ENCODE measurements around the gene RBM8A.

RBM8A gene

DNA sequence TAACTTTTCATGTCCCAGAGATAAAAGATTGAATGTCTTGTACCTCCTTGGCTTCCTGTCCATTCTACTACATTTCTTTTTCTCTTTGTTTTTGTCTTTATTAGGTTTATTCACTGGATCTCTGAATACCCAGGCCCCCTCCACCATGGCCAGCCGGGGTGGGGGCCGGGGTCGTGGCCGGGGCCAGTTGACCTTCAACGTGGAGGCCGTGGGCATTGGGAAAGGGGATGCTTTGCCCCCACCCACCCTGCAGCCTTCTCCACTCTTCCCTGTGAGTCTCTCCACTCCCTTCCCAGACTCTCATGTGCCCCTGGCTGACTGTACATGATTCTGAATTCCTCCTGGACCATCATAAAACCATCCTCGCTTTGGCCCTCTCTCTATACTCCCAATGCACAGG, 47.4 kb upstream of the RBM8A start:
- DNase-seq, result no peak
- H3K9me3 ChIP-seq (ENCODE audit: insufficient read depth, low read length, severe bottlenecking), result no peaks in the 10 kb centered on the region
- ATAC-seq (ENCODE audit: insufficient read depth, low read depth), result no peak
- H2AFZ ChIP-seq (ENCODE audit: low read depth, low read length), result no peak overlapping the region
- TF ChIP-seq EZH2 (IDR thresholded peaks at IDR 0.05; ENCODE audit: borderline replicate concordance, low read depth, low read length, severe bottlenecking), result no peak
- TF ChIP-seq, protein P1, sequence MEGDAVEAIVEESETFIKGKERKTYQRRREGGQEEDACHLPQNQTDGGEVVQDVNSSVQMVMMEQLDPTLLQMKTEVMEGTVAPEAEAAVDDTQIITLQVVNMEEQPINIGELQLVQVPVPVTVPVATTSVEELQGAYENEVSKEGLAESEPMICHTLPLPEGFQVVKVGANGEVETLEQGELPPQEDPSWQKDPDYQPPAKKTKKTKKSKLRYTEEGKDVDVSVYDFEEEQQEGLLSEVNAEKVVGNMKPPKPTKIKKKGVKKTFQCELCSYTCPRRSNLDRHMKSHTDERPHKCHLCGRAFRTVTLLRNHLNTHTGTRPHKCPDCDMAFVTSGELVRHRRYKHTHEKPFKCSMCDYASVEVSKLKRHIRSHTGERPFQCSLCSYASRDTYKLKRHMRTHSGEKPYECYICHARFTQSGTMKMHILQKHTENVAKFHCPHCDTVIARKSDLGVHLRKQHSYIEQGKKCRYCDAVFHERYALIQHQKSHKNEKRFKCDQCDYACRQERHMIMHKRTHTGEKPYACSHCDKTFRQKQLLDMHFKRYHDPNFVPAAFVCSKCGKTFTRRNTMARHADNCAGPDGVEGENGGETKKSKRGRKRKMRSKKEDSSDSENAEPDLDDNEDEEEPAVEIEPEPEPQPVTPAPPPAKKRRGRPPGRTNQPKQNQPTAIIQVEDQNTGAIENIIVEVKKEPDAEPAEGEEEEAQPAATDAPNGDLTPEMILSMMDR (IDR thresholded peaks at IDR 0.05; ENCODE audit: borderline replicate concordance, extremely low read depth, low read length, poor library complexity, severe bottlenecking), result no peak
- H3K4me2 ChIP-seq (ENCODE audit: insufficient read depth, low read length), result no peak overlapping the region
- 0 out of 2 replicates have a peak, but pooled peaks cover 2% of the 10 kb centered on the region for H3K79me2 ChIP-seq (ENCODE audit: insufficient read depth, low read length)
- H3K4me1 ChIP-seq (ENCODE audit: insufficient read depth, low read length), result peaks cover 29% of the 10 kb centered on the region
- H3K4me3 ChIP-seq (ENCODE audit: low read depth in 1 of 2, low read length in 2 of 2), result no peak overlapping the region
- H3K27me3 ChIP-seq (ENCODE audit: insufficient read depth, low read length, poor library complexity), result no peaks in the 10 kb centered on the region
- no peaks in the 10 kb centered on the region for H4K20me1 ChIP-seq (ENCODE audit: insufficient read depth, low read length)
- H3K27ac ChIP-seq (ENCODE audit: low read length), result no peak overlapping the region
- no peak overlapping the region for H3K9ac ChIP-seq (ENCODE audit: low read depth, low read length)
- H3K36me3 ChIP-seq (ENCODE audit: insufficient read depth, low read length), result peaks cover 7% of the 10 kb centered on the region; the same call in 1 of the 2 replicates

GRCh38 chr1:145972580-145972979, 45.3 kb upstream of the RBM8A start:
- Histone ChIP-seq H3K9ac (ENCODE audit: low read depth, low read length) (no peak overlapping the region), H3K4me3 (ENCODE audit: low read depth in 1 of 2, low read length in 2 of 2) (no peak overlapping the region), H4K20me1 (ENCODE audit: insufficient read depth, low read length) (no peaks in the 10 kb centered on the region), H3K9me3 (ENCODE audit: insufficient read depth, low read length, severe bottlenecking) (no peaks in the 10 kb centered on the region), H3K79me2 (ENCODE audit: insufficient read depth, low read length) (0 out of 2 replicates have a peak, but pooled peaks cover 2% of the 10 kb centered on the region), H3K36me3 (ENCODE audit: insufficient read depth, low read length) (no peaks in the 10 kb centered on the region), H2AFZ (ENCODE audit: low read depth, low read length) (no peak overlapping the region), H3K4me1 (ENCODE audit: insufficient read depth, low read length) (peaks cover 7% of the 10 kb centered on the region), H3K27ac (ENCODE audit: low read length) (no peak overlapping the region), H3K27me3 (ENCODE audit: insufficient read depth, low read length, poor library complexity) (no peaks in the 10 kb centered on the region), H3K4me2 (ENCODE audit: insufficient read depth, low read length) (no peak overlapping the region)
- ATAC-seq (ENCODE audit: insufficient read depth, low read depth) (no peak), DNase-seq (no peak)
- TF ChIP-seq EZH2 (IDR thresholded peaks at IDR 0.05; ENCODE audit: borderline replicate concordance, low read depth, low read length, severe bottlenecking), result no peak
- TF ChIP-seq, protein P1 (IDR thresholded peaks at IDR 0.05; ENCODE audit: borderline replicate concordance, extremely low read depth, low read length, poor library complexity, severe bottlenecking), result no peak

DNA sequence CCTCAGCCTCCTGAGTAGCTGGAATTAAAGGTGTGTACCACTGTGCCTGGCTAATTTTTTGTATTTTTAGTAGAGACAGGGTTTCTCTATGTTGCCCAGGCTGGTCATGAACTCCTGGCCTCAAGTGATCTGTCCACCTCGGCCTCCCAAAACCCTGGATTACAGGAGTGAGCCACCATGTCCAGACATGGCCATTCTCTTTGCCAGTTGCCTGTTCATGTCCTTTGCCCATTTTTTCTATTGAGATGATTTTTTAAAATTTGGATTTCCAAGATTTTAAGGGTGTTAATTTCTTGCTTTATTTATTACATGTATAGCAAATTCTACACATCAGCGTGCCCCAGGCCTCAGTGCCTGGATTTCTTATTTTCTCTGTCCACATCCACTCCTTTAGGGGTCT, 40.0 kb upstream of the RBM8A start:
- H4K20me1 ChIP-seq (ENCODE audit: insufficient read depth, low read length), result no peaks in the 10 kb centered on the region
- no peaks in the 10 kb centered on the region for H3K9me3 ChIP-seq (ENCODE audit: insufficient read depth, low read length, severe bottlenecking)
- H3K4me2 ChIP-seq (ENCODE audit: insufficient read depth, low read length), result no peak overlapping the region
- no peaks in the 10 kb centered on the region for H3K36me3 ChIP-seq (ENCODE audit: insufficient read depth, low read length)
- no peak overlapping the region for H3K9ac ChIP-seq (ENCODE audit: low read depth, low read length)
- no peak overlapping the region for H3K4me3 ChIP-seq (ENCODE audit: low read depth in 1 of 2, low read length in 2 of 2)
- DNase-seq (no peak), ATAC-seq (ENCODE audit: insufficient read depth, low read depth) (no peak)
- H3K27me3 ChIP-seq (ENCODE audit: insufficient read depth, low read length, poor library complexity), result peaks cover 12% of the 10 kb centered on the region
- no peak overlapping the region for H2AFZ ChIP-seq (ENCODE audit: low read depth, low read length)
- 0 out of 2 replicates have a peak, but pooled peaks cover 5% of the 10 kb centered on the region for H3K79me2 ChIP-seq (ENCODE audit: insufficient read depth, low read length)
- peaks cover 30% of the 10 kb centered on the region for H3K4me1 ChIP-seq (ENCODE audit: insufficient read depth, low read length)
- no peak for TF ChIP-seq EZH2 (IDR thresholded peaks at IDR 0.05; ENCODE audit: borderline replicate concordance, low read depth, low read length, severe bottlenecking)
- TF ChIP-seq, protein P1 (IDR thresholded peaks at IDR 0.05; ENCODE audit: borderline replicate concordance, extremely low read depth, low read length, poor library complexity, severe bottlenecking), result no peak
- no peak overlapping the region for H3K27ac ChIP-seq (ENCODE audit: low read length)

Data from DND-41 (cell line).